GM13976 (cell line): ENCODE data around the gene EEFSEC.

Source experiments
- DNase-seq: peaks from one replicate; pipeline ENCODE4 v3.0.0; 2012; ENCODE audit warnings: low spot score
- CTCF ChIP-seq: IDR thresholded peaks from 2 replicates; pipeline ENCODE4 v1.5.1; 2012; ENCODE audit warnings: borderline replicate concordance, mild to moderate bottlenecking; ENCODE audit not compliant: insufficient read depth; ENCODE audit errors: extremely low read depth, missing control alignments, control extremely low read depth
- in situ Hi-C: fragments of 300-500 bp; cut with MboI; formaldehyde crosslinking; loops from one replicate; pipeline ENCODE4 v1.12.0; 2022; ENCODE audit warnings: low sequenced_read_pairs, mixed read lengths, inconsistent platforms; ENCODE audit not compliant: unreplicated experiment

The EEFSEC gene

GRCh38 chr3:128421439-128421836 lies 268.2 kb downstream of the EEFSEC start:
- DNase-seq: no peak
- no peak for TF ChIP-seq CTCF
- in situ Hi-C loops: loop anchor here (10.0 kb wide), 1 partner anchor 73 kb away; the partner anchor contains the start of gene GATA2

- no peak for TF ChIP-seq CTCF
- in situ Hi-C loops: loop anchor here (10.0 kb wide), 1 partner anchor 73 kb away; the partner anchor contains the start of gene GATA2
- DNase-seq: no peak
Measured at GRCh38 chr3:128421966-128422365, 268.7 kb downstream of the EEFSEC start.

GRCh38 chr3:128422762-128423524 lies 269.7 kb downstream of the EEFSEC start:
- DNase-seq: no peak
- in situ Hi-C loops: loop anchor here (10.0 kb wide), 1 partner anchor 72 kb away; the partner anchor contains the start of gene GATA2
- no peak for TF ChIP-seq CTCF

- TF ChIP-seq CTCF: no peak
- DNase-seq: no peak
- in situ Hi-C loops: loop anchor here (10.0 kb wide), 1 partner anchor 71 kb away; the partner anchor contains the start of gene GATA2
Measured at GRCh38 chr3:128423525-128424147, 270.4 kb downstream of the EEFSEC start.

GRCh38 chr3:128424508-128425069 lies 271.3 kb downstream of the EEFSEC start:
- in situ Hi-C loops: loop anchor here (10.0 kb wide), 1 partner anchor 70 kb away; the partner anchor contains the start of gene GATA2
- TF ChIP-seq CTCF: no peak
- no peak for DNase-seq

- in situ Hi-C loops: loop anchor here (10.0 kb wide), 1 partner anchor 70 kb away; the partner anchor contains the start of gene GATA2
- no peak for DNase-seq
- TF ChIP-seq CTCF: no peak
Measured at GRCh38 chr3:128425142-128425845, 272.0 kb downstream of the EEFSEC start.
